Neural cell (in vitro differentiated cells): ENCODE data around the gene FEZF2.

Experiments used
- CTCF ChIP-seq: fragments of 450-650 bp; IDR thresholded peaks from 2 replicates; pipeline ENCODE4 v1.5.1; 2014; ENCODE audit warnings: antibody characterized with exemption, mild to moderate bottlenecking, moderate library complexity; ENCODE audit not compliant: poor library complexity, severe bottlenecking
- EP300 ChIP-seq: fragments of 450-650 bp; conservative IDR thresholded peaks from 2 replicates; pipeline ENCODE4 v1.6.1; 2014; ENCODE audit warnings: antibody characterized with exemption, mild to moderate bottlenecking, moderate library complexity; ENCODE audit not compliant: poor library complexity, severe bottlenecking
- EZH2 ChIP-seq: fragments of 200-600, 300-800 bp; shearing (Covaris generic), sonication (generic); IDR thresholded peaks from 2 replicates; pipeline ENCODE4 v1.6.1; 2014; ENCODE audit warnings: antibody characterized with exemption, low read length, borderline replicate concordance, mild to moderate bottlenecking; ENCODE audit not compliant: insufficient read depth, poor library complexity, severe bottlenecking
- SMC3 ChIP-seq: fragments of 450-650 bp; conservative IDR thresholded peaks from 2 replicates; pipeline ENCODE4 v1.6.1; 2014; ENCODE audit warnings: antibody characterized with exemption, mild to moderate bottlenecking, moderate library complexity; ENCODE audit not compliant: poor library complexity

- no peak for TF ChIP-seq SMC3
- TF ChIP-seq EP300: no peak
- TF ChIP-seq EZH2: no peak
- TF ChIP-seq CTCF: no peak
Observed at GRCh38 chr3:62364191-62364590, 9.2 kb downstream of the FEZF2 start.
